Kidney epithelial cell (primary cell): ENCODE measurements around the gene BIRC5. TPM values are rescaled to one million over a fixed set of nuclear protein-coding genes. Genes with fewer than 3 reads are reported as not detected.

Experiments used
- DNase-seq: peaks from one replicate; pipeline ENCODE4 v3.0.0-alpha.2; 2010; ENCODE audit warnings: low read depth
- H3K27me3 ChIP-seq: 2 replicates; pipeline ENCODE4 v1.6.0; 2011; ENCODE audit warnings: low read length; ENCODE audit not compliant: control insufficient read depth, insufficient read depth
- H3K36me3 ChIP-seq: 2 replicates; pipeline ENCODE4 v1.5.1; 2011; ENCODE audit warnings: low read length; ENCODE audit not compliant: control insufficient read depth, insufficient read depth
- H3K4me3 ChIP-seq: 2 replicates; pipeline ENCODE4 v1.5.1; 2011; ENCODE audit warnings: low read depth, mild to moderate bottlenecking, control low read depth, low read length
- total RNA-seq: library from RNA; depleted of rRNA; stranded (reverse); fragments of >200 nt; gene quantifications from 2 replicates; pipeline ENCODE4 v1.2.3, GENCODE V29; 2015
- TF ChIP-seq, protein P1 (sequence below): IDR thresholded peaks from 2 replicates; pipeline ENCODE4 v1.5.1; 2011; ENCODE audit warnings: mild to moderate bottlenecking, moderate library complexity, low read length, control low read depth, inconsistent platforms; ENCODE audit not compliant: insufficient read depth, poor library complexity, severe bottlenecking

BIRC5 gene
- total RNA-seq, 1 donor from 2014 or later, result 7.2 TPM

GRCh38 chr17:78258323-78259191 lies 44.5 kb downstream of the BIRC5 start:
- DNase-seq, result no peak
- Histone ChIP-seq H3K36me3 (no peaks in the 10 kb centered on the region), H3K27me3 (no peaks in the 10 kb centered on the region), H3K4me3 (no peak overlapping the region)
- TF ChIP-seq, protein P1, sequence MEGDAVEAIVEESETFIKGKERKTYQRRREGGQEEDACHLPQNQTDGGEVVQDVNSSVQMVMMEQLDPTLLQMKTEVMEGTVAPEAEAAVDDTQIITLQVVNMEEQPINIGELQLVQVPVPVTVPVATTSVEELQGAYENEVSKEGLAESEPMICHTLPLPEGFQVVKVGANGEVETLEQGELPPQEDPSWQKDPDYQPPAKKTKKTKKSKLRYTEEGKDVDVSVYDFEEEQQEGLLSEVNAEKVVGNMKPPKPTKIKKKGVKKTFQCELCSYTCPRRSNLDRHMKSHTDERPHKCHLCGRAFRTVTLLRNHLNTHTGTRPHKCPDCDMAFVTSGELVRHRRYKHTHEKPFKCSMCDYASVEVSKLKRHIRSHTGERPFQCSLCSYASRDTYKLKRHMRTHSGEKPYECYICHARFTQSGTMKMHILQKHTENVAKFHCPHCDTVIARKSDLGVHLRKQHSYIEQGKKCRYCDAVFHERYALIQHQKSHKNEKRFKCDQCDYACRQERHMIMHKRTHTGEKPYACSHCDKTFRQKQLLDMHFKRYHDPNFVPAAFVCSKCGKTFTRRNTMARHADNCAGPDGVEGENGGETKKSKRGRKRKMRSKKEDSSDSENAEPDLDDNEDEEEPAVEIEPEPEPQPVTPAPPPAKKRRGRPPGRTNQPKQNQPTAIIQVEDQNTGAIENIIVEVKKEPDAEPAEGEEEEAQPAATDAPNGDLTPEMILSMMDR, result no peak

DNA sequence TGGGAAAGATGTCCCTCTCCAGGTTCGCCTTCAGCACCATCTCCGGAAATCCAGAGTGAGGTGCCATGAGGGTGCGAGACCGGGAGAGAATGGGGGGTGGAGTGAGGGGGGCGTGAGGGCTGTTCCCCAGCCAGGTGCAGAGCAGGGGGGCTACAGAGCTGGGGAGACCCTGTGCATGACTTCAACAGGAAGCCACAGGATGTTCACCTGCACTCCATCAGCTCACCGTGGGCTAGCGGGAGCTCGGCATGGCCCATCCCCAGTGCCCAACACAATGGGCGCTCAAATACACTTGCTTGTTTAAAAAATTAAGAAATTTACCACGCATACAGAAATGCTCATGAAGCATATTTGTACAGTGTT lies 45.1 kb downstream of the BIRC5 start:
- Histone ChIP-seq H3K4me3 (no peak overlapping the region), H3K36me3 (no peaks in the 10 kb centered on the region), H3K27me3 (no peaks in the 10 kb centered on the region)
- DNase-seq, result no peak
- TF ChIP-seq, protein P1, result no peak

DNA sequence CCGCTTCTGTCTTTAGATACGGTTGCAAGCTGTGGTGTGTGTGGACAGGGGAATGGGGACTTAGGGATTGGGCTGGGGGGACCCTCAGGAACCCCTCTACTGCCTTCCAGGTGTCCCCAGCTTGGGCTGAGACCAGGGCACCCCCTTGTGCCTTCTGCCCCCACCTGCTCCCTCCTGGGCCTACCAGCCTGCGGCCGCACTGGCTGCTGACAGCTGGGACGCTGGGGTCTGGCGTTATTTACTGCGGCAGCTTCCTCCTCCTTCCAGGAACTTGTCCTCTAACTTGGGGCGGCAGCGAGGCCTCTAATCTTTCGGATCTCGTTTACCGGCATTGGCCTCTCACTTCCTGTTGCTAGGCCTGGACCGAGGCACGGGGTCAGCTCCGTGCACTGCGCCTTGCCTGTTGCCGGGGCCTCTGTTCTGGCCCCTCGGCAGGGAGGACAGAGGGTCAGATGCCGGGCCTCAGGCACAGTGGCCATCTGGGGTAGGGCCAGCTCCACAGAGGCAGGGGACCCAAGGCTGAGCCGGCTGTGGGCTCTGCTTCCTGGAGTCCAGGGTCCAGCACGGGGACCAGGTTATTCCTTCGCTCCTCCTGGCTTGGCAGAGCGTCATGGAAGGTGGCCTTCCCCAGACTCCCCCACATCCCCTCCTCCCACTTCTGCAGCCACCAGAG lies 49.1 kb downstream of the BIRC5 start:
- TF ChIP-seq, protein P1, result no peak
- no peak for DNase-seq
- peaks cover 3% of the 10 kb centered on the region for H3K27me3 ChIP-seq
- no peak overlapping the region for H3K4me3 ChIP-seq
- H3K36me3 ChIP-seq, result no peaks in the 10 kb centered on the region

DNA sequence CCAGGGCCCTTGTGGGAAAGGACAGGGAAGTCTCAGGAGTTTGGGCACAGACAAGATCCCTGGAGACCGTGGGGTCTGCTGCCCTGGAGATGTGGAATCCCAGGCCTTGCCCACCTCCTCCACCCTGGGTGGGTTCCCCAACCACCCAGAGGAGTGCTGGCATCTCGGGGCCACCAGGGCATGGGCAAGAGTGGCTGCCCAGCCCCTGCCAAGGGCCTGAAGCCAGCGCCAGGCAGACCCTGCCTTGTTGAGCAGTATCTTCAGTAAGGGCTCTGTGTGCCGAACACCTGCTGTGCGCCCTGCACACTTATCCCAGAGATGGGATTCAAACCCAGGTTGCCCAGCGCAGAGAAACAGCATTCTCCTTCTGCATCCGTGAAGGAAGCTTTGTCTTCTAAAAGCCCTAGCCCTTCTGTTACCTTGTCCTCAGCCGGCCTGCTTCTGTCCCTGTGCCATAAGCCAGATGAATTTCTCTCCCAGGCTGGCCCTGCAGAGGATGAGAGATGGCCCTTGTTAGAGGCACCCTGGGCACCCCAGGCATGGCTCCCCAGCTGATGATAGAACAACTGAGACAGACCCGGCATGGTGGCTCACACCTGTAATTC lies 49.8 kb downstream of the BIRC5 start:
- Histone ChIP-seq H3K4me3 (no peak overlapping the region), H3K27me3 (peaks cover 7% of the 10 kb centered on the region), H3K36me3 (no peaks in the 10 kb centered on the region)
- DNase-seq, result no peak
- TF ChIP-seq, protein P1, result no peak

GRCh38 chr17:78264590-78264989 lies 50.5 kb downstream of the BIRC5 start:
- no peak for DNase-seq

More at GRCh38 chr17:78264590-78264989, 50.5 kb downstream of the BIRC5 start:
- TF ChIP-seq, protein P1, result no peak
- peaks cover 10% of the 10 kb centered on the region for H3K27me3 ChIP-seq
- H3K4me3 ChIP-seq, result no peak overlapping the region
- H3K36me3 ChIP-seq, result no peaks in the 10 kb centered on the region
